CD4-positive, alpha-beta T cell treated with Interleukin-4 for 1 hour (primary cell): ENCODE results near the gene BNIP2.
"Not testable (repeated sequence)": the region's sequence is repeated elsewhere in the genome, so short reads cannot be mapped to it uniquely, and the experiment has no call there.

Experiments used
- DNase-seq, 2 donors: peaks; one replicate each; pipeline ENCODE4 v3.0.0-alpha.2; 2020 to 2022

Gene BNIP2

DNA sequence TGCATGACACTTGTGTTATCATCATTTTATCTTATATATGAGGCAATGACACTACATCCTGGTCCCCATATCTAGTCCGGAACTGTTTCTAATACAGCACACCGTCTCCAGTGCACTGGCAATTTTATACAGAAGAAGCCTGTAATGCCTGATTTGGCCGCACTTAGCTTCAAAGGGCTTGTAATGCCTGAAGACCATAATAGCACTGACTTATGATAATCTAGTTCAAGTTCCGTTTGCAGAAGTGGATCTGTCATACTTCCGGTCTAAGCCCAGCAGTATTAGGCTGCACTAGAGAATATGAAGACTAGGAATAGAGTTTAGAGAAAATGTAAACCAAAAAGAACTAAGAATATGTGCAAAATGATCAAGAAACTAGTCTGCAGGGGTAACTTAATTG lies 1.3 kb downstream of the BNIP2 start:
- DNase-seq: peak; percentile 61 to 62

- peak in 1 of 2 donors; percentile 49 for DNase-seq
Observed at GRCh38 chr15:59686389-59686788, 2.7 kb downstream of the BNIP2 start.

GRCh38 chr15:59685737-59686297 lies 3.3 kb downstream of the BNIP2 start:
- DNase-seq: peak in 1 of 2 donors; percentile 24

DNA sequence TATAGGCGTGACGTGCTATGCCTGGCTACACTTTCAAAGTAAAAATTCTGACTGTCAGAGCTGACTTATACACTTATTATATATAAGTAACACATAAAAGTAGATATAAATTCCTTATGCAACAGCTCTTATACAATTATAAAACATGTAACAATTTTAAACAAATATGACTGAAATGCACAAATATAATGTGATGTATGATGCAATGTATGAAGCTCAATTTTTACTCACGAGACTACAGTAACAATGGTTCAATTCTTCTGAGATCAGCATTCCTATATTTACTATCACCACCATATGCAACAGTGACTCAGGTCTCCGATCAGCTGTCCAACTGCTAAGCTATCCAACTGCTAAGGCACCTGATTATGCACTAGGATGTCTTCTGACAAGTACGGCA lies 8.2 kb downstream of the BNIP2 start:
- DNase-seq: no peak

- DNase-seq: no peak
Observed at GRCh38 chr15:59680346-59680745, 8.8 kb downstream of the BNIP2 start.

DNA sequence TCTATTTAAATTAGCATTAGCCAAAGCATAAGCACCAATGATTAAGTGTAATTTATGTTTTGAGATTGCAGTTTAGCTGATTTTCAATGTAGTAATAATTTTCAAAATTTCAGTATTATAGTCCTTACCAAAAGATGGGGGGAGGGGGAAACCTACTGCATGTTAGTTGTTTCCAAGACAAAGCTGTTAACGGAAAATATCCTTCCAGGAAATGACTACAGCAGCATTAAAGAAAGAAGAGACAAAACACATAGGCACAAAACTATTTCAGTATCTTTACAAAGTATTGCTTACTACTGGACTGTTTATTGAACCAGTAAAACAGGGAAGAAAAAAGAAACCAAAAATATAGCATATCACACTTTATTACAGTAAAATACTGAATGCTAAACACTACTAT lies 10.5 kb downstream of the BNIP2 start:
- no peak for DNase-seq

DNA sequence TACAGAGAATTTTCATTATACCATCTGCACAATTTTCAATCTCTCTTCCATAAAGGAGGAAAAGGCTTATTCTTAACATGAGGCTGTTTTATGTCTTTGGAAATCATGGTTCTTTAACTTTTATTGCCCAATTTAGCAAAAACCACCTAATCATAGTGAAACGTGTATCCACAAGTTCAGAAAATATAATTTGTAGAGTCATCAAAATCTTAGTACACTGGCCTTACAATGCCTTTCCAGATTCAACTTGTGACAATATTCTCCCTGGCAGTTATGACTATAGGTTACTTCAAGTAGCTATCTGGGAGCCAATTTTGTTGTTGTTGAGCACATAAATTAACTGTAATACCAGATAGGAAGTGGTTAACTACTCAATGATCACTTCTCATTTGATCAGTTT lies 10.9 kb downstream of the BNIP2 start:
- DNase-seq: no peak

DNA sequence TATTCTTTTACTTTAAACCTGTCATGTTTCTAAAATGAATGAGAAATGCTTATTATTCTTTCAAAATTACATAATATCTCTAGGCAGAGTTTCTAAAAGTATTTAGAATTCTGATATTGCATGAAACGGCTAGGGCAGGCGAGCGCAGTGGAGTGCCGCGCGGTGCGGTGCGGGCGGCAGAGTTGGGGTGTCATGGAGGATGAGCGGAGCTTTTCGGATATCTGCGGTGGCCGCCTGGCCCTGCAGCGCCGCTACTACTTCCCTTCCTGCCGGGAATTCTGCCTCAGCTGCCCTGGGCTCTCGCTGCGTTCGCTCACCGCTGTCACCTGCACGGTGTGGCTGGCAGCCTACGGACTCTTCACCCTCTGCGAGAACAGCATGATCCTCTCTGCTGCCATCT lies 12.6 kb downstream of the BNIP2 start:
- no peak for DNase-seq

GRCh38 chr15:59674361-59674877 lies 14.7 kb downstream of the BNIP2 start:
- no peak for DNase-seq

- DNase-seq: no peak
Observed at GRCh38 chr15:59668556-59668955, 20.6 kb downstream of the BNIP2 start.

GRCh38 chr15:59662260-59662659 lies 26.9 kb downstream of the BNIP2 start:
- DNase-seq: no peak

- no peak for DNase-seq
Observed at GRCh38 chr15:59659366-59659765, 29.8 kb downstream of the BNIP2 start.

DNA sequence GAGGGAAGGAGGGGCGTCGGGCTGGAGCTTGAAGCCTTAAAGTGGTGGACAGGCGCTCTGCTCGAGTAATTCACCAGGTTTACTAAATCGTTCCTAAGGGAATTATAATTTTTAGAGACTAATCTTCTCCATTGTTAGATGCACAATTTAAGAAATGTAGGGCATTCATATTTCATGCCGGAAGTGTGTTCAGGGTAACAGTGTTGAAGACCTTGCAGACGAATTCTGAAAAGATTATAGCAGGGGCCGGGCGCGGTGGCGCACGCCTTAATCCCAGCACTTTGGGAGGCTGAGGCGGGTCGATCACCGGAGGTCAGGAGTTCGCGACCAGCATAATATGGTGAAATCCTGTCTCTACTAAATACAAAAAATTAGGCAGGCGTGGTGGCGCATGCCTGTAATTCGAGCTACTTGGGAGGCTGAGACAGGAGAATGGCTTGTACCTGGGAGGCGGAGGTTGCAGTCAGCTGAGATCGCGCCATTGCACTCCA lies 31.4 kb downstream of the BNIP2 start:
- DNase-seq: no peak

DNA sequence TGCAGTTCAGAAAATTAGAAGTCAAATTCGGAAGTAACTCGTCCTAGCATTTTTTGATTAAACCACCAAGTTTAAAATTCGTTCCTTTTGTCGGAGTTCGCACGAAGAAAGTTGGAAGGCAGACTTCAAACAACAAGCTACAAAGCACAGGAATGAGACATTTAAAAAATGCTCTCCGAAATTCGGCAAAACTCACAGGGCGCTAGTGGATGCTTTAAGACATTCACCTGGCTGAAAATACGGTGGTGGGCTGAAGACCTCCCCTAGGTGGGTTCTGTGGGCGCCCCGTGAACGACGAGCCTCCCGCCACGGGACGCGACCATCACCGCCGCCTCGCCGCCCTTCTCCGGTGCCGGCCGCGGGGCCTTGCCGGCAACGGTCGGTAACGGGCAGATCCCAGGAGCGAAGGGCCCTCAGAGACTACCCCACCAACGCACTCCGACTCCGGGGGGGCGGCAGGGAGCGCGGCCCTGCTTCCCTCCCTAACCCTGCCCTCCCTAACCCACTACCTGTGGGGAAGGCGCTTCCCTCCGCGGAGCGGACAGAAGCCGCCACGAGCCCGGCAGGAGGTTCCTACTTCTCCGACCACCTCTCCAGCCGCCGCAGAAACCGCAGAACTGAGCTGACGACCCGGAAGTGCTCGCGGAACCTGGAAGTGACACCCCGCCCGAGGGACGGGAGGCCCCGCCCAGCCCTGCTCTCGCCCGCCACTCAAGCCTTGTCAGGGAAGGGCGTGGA lies 32.1 kb downstream of the BNIP2 start, which contains the start of gene GTF2A2:
Gene GTF2A2, minus strand, starts transcription at position 619 of the 738 bp plus-strand sequence. CDS start 5,238 bp downstream, outside the sequence.
- peak; percentile 92 for DNase-seq

DNA sequence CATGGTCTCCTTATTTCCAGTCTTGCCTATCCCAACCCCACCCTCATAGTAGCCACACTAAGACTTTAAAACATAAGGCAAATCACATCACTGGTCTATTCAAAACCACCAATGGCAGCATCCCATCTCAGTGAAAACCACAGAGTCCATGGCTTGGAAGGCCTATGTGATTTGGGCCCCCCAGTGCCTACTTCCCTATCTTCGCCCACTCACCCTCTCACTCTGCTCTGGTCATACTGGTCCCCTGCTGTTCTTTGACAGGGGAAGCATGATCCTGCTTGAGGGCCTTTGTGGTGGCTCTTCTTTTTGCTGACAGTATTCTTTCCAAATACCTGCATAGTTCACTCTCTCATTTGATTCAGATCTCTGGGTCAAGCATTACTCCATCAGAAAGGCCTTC lies 35.1 kb downstream of the BNIP2 start:
- no peak for DNase-seq

- no peak for DNase-seq
Observed at GRCh38 chr15:59649603-59650002, 39.5 kb downstream of the BNIP2 start.

GRCh38 chr15:59647085-59647484 lies 42.0 kb downstream of the BNIP2 start:
- DNase-seq: no peak

- DNase-seq: no peak
Observed at GRCh38 chr15:59646277-59646676, 42.8 kb downstream of the BNIP2 start.

- not testable (repeated sequence) for DNase-seq
Observed at GRCh38 chr15:59645812-59646211, 43.3 kb downstream of the BNIP2 start.

GRCh38 chr15:59644756-59645155 lies 44.4 kb downstream of the BNIP2 start:
- DNase-seq: no peak

GRCh38 chr15:59642351-59642750 lies 46.8 kb downstream of the BNIP2 start:
- DNase-seq: no peak

DNA sequence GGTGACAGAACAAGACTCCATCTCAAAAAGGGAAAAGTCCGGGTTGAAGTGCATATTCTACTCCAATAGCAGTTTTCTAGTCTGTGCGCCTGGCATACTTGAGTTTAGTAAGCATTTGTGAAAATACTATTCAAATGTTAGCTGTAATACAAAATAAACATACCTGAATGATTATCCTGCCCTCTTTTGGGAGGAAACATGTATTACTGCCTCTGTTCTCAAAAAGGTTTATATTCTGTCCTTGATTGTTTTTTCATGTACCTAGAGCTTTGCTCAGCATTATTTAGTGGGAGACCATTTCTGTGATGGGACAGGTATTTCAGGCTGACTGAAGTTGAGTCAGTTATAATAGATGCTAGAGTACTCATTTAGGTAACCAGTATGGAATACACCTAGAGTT lies 51.6 kb downstream of the BNIP2 start:
- DNase-seq: not testable (repeated sequence)

DNA sequence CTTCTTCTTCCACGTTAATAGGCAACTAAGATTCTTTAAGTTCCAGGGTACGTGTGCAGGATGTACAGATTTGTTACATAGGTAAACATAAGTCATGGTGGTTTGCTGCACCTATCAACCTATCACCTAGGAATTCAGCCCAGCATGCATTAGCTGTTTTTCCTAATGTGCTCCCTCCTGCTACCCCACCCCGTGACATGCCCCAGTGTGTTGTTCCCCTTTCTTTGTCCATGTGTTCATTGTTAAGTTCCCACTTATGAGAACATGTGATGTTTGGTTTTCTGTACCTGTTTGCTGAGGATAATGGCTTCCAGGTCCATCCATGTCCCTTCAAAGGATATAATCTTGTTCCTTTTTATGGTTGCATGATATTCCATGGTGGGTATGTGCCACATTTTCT lies 52.9 kb downstream of the BNIP2 start:
- no peak for DNase-seq

GRCh38 chr15:59632714-59633113 lies 56.4 kb downstream of the BNIP2 start:
- DNase-seq: no peak
